Ovary (tissue), 3 donors: ENCODE measurements around the gene JARID2.

Experiments
- EP300 ChIP-seq: sonication (generic); formaldehyde crosslinking; IDR thresholded peaks from one replicate; pipeline ENCODE4 v1.6.1; 2017; ENCODE audit warnings: antibody characterized with exemption
- POLR2A ChIP-seq: fragments of 450-650 bp; IDR thresholded peaks from one replicate; pipeline ENCODE4 v1.6.1; 2017; ENCODE audit warnings: antibody characterized with exemption, mild to moderate bottlenecking, moderate library complexity
- TF ChIP-seq, protein P1 (sequence below), 3 donors: fragments of 450-650 bp in 2 of 3; fragments of 200-600 bp in 1 of 3; IDR thresholded peaks; one replicate each; pipeline versions ENCODE4 v1.5.1 to v1.8.0; 2016 to 2022; ENCODE audit warnings: antibody characterized with exemption in 3 of 3, mild to moderate bottlenecking in 1 of 3
- donor health status: DM: no; HTN: no; CAD: no.

DNA sequence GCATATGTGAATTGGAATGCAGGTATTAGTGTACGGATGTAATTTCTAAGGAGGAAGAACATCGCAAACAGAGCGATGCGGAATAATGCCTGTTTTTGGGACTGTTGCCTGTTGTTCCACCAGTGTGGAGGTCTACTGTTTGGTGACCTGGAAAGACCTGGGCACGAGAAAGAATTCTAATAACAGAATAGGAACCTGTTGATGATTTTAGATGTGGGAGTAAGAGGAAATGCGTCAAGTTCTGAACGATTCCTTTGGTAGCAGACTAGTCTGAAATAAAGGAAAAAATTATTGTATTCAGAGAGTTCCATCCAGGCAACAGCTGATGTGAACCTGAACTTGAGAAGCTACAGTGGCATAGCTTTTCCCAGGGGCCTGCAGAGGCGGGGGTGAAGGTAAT, 224.9 kb downstream of the JARID2 start:
- TF ChIP-seq, protein P1, sequence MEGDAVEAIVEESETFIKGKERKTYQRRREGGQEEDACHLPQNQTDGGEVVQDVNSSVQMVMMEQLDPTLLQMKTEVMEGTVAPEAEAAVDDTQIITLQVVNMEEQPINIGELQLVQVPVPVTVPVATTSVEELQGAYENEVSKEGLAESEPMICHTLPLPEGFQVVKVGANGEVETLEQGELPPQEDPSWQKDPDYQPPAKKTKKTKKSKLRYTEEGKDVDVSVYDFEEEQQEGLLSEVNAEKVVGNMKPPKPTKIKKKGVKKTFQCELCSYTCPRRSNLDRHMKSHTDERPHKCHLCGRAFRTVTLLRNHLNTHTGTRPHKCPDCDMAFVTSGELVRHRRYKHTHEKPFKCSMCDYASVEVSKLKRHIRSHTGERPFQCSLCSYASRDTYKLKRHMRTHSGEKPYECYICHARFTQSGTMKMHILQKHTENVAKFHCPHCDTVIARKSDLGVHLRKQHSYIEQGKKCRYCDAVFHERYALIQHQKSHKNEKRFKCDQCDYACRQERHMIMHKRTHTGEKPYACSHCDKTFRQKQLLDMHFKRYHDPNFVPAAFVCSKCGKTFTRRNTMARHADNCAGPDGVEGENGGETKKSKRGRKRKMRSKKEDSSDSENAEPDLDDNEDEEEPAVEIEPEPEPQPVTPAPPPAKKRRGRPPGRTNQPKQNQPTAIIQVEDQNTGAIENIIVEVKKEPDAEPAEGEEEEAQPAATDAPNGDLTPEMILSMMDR (IDR thresholded peaks at IDR 0.05) = no peak
- TF ChIP-seq EP300 = no peak
- no peak for TF ChIP-seq POLR2A
